ENCODE measurements around the gene ZBTB7C.
A peak's percentile ranks its signal among the peaks of the same experiment; 100 is the strongest.

Gene ZBTB7C

DNA sequence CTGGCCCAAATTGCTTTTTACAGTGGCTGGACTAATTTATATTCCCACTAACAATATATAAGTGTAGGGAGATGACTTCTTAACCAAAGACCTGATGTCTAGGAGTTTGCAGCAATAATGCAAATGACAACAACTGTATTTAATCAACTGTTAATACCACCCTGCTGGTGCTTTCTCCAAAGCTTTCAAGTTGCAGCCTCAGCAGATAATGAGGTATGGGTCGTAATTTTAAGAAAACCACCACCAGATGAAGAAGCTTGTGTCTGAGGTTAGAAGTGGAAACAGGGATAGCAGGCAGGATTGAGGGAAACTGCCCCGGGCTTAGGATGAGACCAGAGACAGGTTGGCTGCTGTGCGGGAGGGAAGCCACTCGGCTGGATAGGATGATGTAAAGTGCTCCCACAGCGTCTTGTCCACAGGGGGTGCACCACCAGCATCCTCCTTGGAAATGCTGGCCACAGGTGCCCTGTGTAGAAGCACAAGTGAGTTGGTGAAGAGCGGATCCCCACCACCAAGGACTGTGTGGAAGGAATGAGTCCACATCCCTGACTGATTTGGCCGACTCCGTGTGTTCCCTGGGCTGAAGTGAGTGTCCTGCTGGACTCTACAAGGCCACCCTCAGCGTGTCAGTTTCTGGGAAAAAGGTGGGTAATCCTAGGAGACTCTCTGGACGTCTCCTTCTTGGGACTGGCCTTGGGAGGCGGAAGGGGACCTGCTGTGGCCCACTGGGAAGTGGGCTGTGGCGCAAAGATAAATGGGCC, 402.6 kb downstream of the ZBTB7C start:
- Mint-ChIP-seq H3K27me3 (ENCODE audit: low read depth) (peaks cover 7% of the 10 kb centered on the region), H3K27ac (peak overlapping the region; percentile 67 to 70 (median 69)), H3K4me3 (peak overlapping the region; percentile 50 to 80 (median 66)), H3K36me3 (ENCODE audit: low read depth) (no peaks in the 10 kb centered on the region), H3K4me1 (peaks cover 7% of the 10 kb centered on the region), H3K9me3 (no peaks in the 10 kb centered on the region)
- TF ChIP-seq, protein P1, sequence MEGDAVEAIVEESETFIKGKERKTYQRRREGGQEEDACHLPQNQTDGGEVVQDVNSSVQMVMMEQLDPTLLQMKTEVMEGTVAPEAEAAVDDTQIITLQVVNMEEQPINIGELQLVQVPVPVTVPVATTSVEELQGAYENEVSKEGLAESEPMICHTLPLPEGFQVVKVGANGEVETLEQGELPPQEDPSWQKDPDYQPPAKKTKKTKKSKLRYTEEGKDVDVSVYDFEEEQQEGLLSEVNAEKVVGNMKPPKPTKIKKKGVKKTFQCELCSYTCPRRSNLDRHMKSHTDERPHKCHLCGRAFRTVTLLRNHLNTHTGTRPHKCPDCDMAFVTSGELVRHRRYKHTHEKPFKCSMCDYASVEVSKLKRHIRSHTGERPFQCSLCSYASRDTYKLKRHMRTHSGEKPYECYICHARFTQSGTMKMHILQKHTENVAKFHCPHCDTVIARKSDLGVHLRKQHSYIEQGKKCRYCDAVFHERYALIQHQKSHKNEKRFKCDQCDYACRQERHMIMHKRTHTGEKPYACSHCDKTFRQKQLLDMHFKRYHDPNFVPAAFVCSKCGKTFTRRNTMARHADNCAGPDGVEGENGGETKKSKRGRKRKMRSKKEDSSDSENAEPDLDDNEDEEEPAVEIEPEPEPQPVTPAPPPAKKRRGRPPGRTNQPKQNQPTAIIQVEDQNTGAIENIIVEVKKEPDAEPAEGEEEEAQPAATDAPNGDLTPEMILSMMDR (IDR thresholded peaks at IDR 0.05; ENCODE audit: unreplicated experiment in 3 of 3): no peak

DNA sequence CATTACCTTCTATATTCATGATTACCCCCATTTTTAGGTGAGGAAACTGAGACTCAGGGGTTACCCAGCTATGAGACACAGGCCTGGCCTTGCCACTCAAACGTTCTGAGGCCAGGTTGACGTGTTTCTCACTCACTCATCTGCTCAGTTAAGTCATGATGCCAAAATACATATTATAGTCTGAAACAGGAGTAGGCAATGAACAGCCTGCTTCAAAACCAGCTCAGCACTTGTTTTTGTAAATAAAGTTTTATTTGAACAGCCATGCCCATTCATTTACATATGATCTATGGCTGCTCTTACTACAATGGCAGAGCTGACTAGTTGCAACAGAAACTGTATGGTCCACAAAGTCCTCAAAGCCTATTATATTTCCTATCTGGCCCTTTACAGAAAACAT, 404.6 kb downstream of the ZBTB7C start:
- TF ChIP-seq, protein P1 (IDR thresholded peaks at IDR 0.05; ENCODE audit: unreplicated experiment in 3 of 3): no peak
- peaks cover 6% of the 10 kb centered on the region for H3K27me3 Mint-ChIP-seq (ENCODE audit: low read depth)
- H3K9me3 Mint-ChIP-seq: no peaks in the 10 kb centered on the region
- peak overlapping the region in 1 of 3 experiments; percentile 67 for H3K27ac Mint-ChIP-seq
- H3K4me3 Mint-ChIP-seq: no peak overlapping the region
- no peaks in the 10 kb centered on the region for H3K36me3 Mint-ChIP-seq (ENCODE audit: low read depth)
- peaks cover 7% of the 10 kb centered on the region for H3K4me1 Mint-ChIP-seq

DNA sequence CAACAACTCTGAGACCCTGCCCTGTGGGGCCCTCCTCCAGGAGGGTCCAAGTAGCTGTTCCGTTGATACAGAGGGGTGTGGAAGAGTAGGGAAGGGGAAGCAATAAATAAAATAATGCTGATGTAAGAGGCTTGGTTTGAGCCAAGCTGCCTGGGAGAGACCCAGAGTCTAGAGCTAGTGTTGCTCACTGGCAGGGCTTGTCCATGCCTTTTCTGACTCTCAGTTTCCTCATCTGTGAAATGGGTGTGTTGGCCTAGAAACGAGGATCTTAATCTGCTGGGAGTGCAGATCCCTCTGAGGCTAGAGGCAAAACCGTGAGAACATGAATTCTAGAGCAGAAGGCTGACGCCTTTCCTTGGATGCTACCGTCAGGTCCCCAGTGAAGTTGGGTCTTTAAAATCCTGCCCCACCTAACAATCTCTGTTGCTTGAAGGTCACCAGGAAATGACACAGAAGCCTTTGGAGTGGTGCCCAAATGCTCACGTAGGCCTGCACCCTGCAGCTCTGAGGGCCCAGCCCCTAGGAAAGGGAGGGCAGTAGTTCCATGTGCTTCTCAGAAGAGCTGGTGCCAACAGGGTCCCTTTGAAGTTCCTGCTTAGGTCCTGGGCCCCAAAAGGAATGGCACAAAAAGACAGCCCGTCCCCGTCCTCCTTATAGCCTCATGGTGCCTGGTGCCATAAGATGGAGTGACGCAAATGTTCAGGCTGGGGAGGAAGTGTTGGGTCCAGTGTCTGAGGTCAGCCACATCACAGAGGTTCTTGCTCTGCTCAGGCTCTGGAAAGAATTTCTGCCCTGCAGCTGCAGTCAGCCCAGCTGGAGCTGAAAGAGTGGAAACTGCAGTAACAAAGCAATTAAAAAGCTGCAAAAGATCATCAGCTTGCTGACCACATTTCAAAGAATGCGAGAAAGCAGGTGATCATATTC, 405.5 kb downstream of the ZBTB7C start:
- Mint-ChIP-seq H3K36me3 (ENCODE audit: low read depth) (no peaks in the 10 kb centered on the region), H3K27ac (peak overlapping the region in 2 of 3 experiments; percentile 67 to 74), H3K4me1 (peaks cover 2% of the 10 kb centered on the region), H3K9me3 (no peaks in the 10 kb centered on the region), H3K4me3 (no peak overlapping the region), H3K27me3 (ENCODE audit: low read depth) (peaks cover 6% of the 10 kb centered on the region)
- TF ChIP-seq, protein P1 (IDR thresholded peaks at IDR 0.05; ENCODE audit: unreplicated experiment in 3 of 3): no peak

DNA sequence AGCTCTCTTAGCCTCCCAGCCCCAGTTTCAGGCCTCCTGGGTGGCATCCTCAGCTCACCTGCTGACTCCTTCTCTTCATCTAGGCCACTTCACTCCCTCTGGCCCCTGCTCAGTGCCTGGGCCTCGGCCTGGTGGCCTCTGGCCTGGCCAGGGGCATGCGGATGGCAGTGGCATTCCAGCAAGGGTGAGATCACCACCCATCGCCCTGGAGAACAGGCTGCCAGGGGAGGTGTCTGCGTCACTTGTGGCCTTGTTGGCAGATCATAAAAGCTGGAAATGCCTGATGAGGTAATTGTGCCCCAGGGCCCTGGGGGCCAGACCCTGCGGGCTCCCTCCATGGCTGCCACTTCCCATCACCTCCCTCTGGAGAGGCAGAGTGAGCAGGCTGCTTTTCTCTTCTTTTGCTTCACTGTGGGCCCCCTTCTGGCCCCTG, 406.2 kb downstream of the ZBTB7C start:
- Mint-ChIP-seq H3K9me3 (no peaks in the 10 kb centered on the region), H3K27ac (peak overlapping the region in 1 of 3 experiments; percentile 74), H3K4me1 (no peaks in the 10 kb centered on the region), H3K36me3 (ENCODE audit: low read depth) (no peaks in the 10 kb centered on the region), H3K4me3 (no peak overlapping the region), H3K27me3 (ENCODE audit: low read depth) (peaks cover 6% of the 10 kb centered on the region)
- TF ChIP-seq, protein P1 (IDR thresholded peaks at IDR 0.05; ENCODE audit: unreplicated experiment in 3 of 3): no peak

DNA sequence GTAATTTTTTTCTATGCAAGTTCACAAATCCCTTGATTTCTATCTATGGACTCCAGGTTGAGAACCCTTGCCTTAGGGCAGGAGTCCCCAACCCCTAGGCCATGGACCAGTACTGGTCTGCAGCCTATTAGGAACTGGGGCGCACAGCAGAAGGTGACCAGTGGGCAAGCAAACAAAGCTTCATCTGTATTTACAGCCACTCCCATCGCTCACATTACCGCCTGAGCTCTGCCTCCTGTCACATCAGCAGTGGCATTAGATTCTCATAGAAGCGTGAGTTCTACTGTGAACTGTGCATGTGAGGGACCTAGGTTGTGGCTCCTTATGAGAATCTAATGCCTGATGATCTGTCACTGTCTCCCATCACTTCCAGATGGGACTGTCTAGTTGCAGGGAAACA, 408.5 kb downstream of the ZBTB7C start:
- Mint-ChIP-seq H3K36me3 (ENCODE audit: low read depth) (no peaks in the 10 kb centered on the region), H3K4me3 (no peak overlapping the region), H3K27ac (no peak overlapping the region), H3K9me3 (no peaks in the 10 kb centered on the region), H3K27me3 (ENCODE audit: low read depth) (peaks cover 3% of the 10 kb centered on the region), H3K4me1 (peaks cover 7% of the 10 kb centered on the region)
- TF ChIP-seq, protein P1 (IDR thresholded peaks at IDR 0.05; ENCODE audit: unreplicated experiment in 3 of 3): no peak

All from nephron (organoid).